Fibroblast of peridontal ligament (primary cell): Measurements from ENCODE around the gene SDK1.

Source experiments
- DNase-seq: peaks from one replicate; pipeline ENCODE4 v3.0.0-alpha.2; 2010; ENCODE audit errors: extremely low read depth

SDK1 gene

DNA sequence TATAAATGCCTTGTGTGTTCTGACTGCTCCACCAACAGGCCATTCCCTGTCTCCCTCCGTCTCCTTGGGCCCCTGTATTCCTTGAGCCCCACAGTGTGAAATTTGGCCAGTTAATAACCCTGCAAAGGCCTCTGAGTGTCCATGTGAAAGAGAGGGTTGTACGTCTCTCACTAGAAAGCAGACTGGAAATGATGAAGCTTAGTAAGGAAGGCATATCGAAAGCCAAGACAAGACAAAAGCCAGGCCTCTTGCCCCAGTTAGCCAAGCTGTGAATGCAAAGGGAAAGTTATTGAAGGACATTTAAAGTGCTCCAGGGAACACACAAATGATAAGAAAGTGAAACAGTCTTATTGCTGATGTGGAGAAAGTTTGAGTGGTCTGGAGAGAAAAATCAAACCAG is 680.2 kb downstream of the SDK1 start:
- no peak for DNase-seq

DNA sequence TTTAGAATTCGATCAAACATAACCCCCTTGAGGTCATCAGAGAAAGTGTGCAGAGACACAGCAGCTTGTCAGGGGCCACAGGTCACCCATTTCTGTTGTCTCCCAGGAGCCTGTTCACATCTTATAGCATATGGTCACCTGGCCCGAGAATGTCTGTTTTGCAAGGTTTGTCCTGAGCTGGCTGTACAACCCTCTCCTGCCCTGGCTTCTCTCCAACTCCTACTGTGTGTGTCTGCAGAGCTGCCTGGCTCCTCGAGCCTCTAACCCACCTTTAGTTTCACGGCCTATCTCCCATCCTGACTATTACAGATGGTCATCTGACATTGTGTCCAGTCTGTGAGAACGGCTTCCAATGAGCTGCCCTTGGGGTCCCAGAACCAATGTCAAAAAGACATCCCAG is 683.4 kb downstream of the SDK1 start:
- no peak for DNase-seq

DNA sequence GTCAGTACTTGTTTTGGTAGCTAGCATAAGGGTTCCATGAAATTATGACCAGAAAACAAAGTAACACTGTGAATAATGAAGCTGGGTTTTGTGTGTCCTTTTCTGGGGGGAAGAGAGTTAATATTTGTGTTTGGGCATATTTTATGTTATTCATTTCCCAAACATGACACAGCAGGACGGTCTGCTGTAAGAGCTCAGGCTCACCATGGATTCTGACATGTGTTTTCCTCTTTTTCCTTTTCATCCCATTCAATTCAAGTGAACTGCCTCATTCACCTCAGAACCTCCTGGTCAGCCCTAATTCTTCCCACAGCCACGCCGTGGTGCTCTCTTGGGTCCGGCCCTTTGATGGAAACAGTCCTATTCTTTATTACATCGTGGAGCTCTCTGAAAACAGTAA is 685.9 kb downstream of the SDK1 start:
- DNase-seq = no peak

DNA sequence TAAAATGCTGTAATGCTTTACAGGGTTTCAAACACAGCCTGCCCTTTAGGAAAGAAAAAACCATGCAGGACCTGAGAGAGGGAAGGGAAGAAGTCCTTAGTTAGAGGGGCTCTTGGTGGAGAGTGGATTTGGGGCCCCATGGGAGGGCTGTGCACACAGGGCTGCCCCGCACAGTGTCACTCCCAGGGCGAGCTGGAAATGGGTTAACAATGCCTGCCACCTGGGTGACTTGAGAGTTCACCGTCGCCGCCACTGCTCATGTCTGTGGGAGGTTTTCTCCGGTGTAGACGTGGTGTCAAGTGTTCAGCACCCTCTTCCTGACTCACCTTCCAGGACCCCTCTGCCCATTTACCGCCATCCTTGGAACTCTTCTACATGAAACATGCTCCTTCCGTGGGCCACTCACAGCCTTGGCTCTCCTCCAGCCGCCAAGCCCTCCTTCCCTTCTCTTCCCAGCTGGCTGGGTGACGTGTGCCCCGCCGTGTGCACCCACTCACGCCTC is 686.4 kb downstream of the SDK1 start:
- DNase-seq = no peak

- DNase-seq = no peak
Measured at GRCh38 chr7:3989723-3990122, 688.7 kb downstream of the SDK1 start.

DNA sequence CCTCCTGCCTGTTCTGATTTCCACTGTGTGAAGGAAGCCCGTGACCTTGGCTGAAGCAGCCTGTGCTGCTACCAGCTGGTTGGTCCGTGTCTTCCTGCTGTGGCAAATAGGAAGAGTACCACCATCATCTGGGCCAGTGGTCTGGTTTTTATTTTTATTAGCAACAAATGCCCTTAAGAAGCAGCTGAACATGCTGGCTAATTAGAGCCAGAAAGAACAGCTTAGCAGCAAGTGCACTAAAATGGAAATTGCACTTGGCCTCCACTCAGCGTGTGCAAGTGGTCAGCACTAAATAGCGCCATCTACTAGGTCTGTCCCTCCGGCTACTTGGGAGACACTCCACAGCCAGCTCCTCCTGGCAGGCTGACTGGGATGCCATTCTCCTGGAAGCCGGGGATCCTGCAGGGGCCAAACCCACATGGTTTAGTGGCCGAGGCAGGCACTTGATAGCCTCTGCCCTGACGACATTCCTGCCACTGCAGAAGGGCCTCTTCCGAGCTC is 690.7 kb downstream of the SDK1 start:
- no peak for DNase-seq

DNA sequence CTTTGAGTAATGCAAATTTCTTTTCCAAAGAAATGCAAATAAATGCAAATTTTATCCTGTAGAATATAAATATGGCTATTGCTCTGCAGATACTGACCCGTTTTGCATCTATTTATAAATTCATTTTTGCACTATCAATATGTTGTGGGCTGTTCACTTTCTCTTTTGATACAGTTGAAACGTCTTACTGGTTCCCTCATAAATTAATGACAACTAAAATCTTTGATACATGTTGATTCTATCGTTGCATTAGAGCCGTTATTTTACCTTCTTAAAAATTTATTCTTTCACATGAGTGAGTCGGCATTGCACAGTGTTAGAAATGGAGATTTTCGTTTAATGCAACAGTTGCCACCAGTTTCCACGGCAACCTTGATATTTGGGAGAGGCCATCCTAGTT is 691.8 kb downstream of the SDK1 start:
- DNase-seq = no peak

- DNase-seq = no peak
Measured at GRCh38 chr7:3994764-3995163, 693.7 kb downstream of the SDK1 start.

- DNase-seq = no peak
Measured at GRCh38 chr7:3995187-3995586, 694.1 kb downstream of the SDK1 start.

DNA sequence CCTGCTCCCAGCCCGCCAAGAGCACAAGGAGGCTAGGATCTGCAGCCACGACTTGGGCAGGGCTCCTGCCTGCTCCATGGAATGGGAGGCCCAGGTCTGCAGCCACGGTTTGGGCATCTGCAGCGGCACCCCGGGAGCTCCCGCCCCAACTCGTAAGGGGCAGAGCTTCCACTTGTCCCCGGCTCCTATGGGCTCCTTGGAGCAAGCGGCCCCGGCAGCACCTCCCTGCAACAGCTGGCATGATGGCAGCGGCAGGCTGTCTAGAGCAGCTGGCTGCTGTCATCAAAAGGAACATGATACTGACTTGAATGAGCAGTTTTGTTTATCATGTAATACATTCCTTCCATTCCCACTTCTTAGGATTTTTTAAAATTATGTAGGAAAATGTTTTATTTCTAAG is 697.0 kb downstream of the SDK1 start:
- DNase-seq = no peak

- no peak for DNase-seq
Measured at GRCh38 chr7:4000139-4000538, 699.1 kb downstream of the SDK1 start.

DNA sequence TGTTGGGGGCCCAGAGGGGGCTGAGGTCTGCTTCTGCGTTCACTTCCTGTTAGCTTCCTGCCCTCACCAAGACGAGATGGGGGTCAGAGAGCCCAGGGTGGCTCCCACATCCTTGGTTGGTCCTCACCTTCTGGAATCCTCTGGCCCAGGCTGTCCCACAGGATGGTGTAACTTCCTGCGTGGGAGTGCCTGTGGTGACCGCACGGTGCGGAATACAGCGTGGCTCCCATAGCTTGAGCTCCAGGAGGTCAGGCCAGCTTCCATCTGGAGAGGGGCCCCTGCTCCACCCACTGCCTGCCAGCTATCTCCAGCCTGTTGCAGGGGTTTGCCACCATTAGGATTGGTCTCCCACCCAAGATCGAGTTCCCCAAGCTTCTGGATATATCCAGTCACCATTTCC is 699.9 kb downstream of the SDK1 start:
- DNase-seq = no peak

DNA sequence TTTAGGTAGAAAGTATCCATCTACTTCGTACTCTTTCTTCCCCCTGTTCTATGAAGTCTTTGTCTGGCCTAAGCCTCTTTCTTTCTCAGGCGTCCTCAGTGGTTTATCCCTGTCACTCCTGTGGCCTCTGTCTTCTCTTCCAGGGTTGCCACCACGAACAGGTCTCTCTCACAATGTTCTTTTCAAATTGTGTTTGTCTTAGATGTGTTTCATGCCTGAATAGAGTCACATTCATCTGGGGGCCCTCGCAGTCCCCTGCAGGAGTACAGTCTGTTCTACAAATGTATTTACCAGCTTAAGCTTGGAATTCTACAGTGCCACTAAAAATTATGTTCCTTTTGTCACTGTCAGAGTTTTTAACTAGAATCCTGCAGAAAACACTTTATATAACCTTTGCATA is 700.7 kb downstream of the SDK1 start:
- no peak for DNase-seq

GRCh38 chr7:4003503-4003902 is 702.5 kb downstream of the SDK1 start:
- no peak for DNase-seq

GRCh38 chr7:4006687-4007086 is 705.6 kb downstream of the SDK1 start:
- DNase-seq = no peak

GRCh38 chr7:4009211-4010060 is 708.4 kb downstream of the SDK1 start:
- no peak for DNase-seq

DNA sequence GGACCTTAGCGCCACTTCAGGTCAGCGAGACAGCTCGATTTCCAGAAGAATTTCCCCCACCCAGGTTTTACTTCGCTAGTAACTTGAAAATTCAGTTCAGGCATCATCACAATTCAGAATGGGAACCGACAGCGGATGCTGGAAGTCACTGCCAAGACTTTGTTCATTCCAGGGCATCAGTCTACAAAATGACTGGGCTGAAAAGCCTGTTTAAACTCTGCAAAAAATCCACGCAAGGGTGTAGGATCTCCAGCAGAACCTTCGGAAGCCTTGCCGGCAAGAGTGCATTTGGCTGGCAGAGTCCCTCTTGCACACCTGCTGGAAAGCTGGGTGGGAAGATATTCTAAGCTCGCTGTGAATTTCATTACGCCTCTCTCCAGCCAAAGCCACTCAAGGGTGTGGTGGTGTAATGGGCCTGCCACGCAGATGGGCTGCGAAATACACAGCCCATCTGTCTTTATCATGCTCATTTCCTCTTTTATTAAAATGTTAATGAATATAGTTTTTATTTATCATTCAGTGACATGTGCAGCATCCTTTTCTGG is 709.1 kb downstream of the SDK1 start:
- no peak for DNase-seq

- no peak for DNase-seq
Measured at GRCh38 chr7:4010923-4011656, 710.0 kb downstream of the SDK1 start.

DNA sequence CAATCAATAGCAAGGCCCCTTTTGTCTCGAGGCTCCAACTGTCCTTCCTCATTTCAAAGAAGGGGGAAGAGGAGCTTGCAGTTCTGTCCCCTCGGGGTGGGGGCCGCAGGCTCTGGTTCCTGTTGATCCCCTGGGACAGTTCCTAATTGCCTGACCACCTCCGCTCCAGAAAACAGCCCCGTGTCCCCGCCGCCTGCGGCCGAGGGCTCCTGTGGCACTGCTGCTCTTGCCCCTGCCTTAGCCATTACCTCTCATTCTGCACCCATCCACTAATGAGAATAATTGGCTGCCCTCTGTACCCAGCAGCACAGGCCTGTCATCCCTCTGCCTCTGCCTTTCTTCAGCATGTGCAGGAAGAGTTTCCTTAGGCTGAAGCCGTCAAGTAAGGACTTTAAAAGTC is 712.7 kb downstream of the SDK1 start:
- DNase-seq = no peak

- no peak for DNase-seq
Measured at GRCh38 chr7:4014346-4015050, 713.4 kb downstream of the SDK1 start.

- DNase-seq = no peak
Measured at GRCh38 chr7:4015371-4015770, 714.3 kb downstream of the SDK1 start.

DNA sequence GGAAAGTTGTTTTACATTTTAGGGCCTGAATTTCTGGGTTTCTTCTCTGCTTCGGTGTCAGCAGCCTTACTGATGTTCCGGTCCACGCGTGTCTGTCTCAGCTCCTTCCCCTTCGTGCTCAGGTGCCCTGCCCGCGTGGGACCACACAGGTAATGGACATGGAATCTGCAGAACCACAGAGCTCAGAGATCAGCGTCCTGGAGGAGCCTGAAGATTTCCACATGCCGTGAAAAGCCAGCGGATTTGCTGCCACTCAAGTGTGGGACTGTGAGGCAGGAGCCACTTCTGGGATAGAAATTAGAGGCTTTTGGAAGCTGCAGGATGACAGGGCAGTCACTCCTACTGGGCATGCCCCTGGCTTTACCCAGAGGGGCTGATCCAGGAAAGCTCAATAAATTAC is 714.9 kb downstream of the SDK1 start:
- DNase-seq = no peak
